Esophagus squamous epithelium (tissue), 5 donors: Measurements from ENCODE around the gene PSAT1. TPM values are rescaled to one million over a fixed set of nuclear protein-coding genes. Genes with fewer than 3 reads are reported as not detected.

Experiments used
- DNase-seq: peaks from one replicate; lab custom pipeline; 2025; lab: John Stamatoyannopoulos, UW
- H3K27ac ChIP-seq, 4 donors: fragments of 200-600 bp; sonication (generic); one replicate each; pipeline ENCODE4 v1.5.1; 2016 to 2019; ENCODE audit warnings: mild to moderate bottlenecking in 1 of 4
- H3K27me3 ChIP-seq, 4 donors: fragments of 200-600 bp; sonication (generic); 1 replicate in 3 of 4; 2 replicates in 1 of 4; pipeline versions ENCODE4 v1.5.1 to v1.6.0; 2017 to 2021; ENCODE audit warnings: antibody characterized with exemption in 1 of 4
- H3K36me3 ChIP-seq, 3 donors: fragments of 200-600 bp; sonication (generic); one replicate each; pipeline ENCODE4 v1.5.1; 2016 to 2019
- H3K4me1 ChIP-seq, 3 donors: fragments of 200-600 bp; sonication (generic); one replicate each; pipeline ENCODE4 v1.5.1; 2017 to 2019
- H3K4me3 ChIP-seq, 4 donors: fragments of 200-600 bp; sonication (generic); 1 replicate in 3 of 4; 2 replicates in 1 of 4; pipeline ENCODE4 v1.5.1; 2016 to 2019; ENCODE audit warnings: mild to moderate bottlenecking in 2 of 4, moderate library complexity in 1 of 4
- H3K9me3 ChIP-seq, 3 donors: fragments of 200-600 bp; sonication (generic); one replicate each; pipeline ENCODE4 v1.5.1; 2016 to 2019
- POLR2A ChIP-seq, 4 donors: fragments of 450-650 bp; IDR thresholded peaks; one replicate each; pipeline ENCODE4 v1.6.1; 2017; ENCODE audit warnings: antibody characterized with exemption in 4 of 4, mild to moderate bottlenecking in 4 of 4, moderate library complexity in 3 of 4
- WGBS, 2 donors: methylation state at CpG; one replicate each; pipeline ENCODE4 v1.1.5; 2018; 5-methylcytosine and 5-hydroxymethylcytosine counted together
- intact Hi-C: fragments of 100-400 bp; cut with DNase I; formaldehyde crosslinking; loops from one replicate; pipeline ENCODE4 v1.15.0; 2022
- total RNA-seq, 4 donors: library from RNA; depleted of rRNA; stranded (reverse); fragments of >200 nt; gene quantifications; one replicate each; pipeline ENCODE4 v1.1.0, GENCODE V29; 2016
- TF ChIP-seq, protein P1 (sequence below), 6 experiments: fragments of 450-650 bp in 4 of 6; fragments of 200-600 bp in 2 of 6; sonication (generic) in 2 of 6; IDR thresholded peaks; one replicate each; pipeline ENCODE4 v1.5.1; 2016 to 2019; ENCODE audit warnings: antibody characterized with exemption in 6 of 6, mild to moderate bottlenecking in 4 of 6, moderate library complexity in 4 of 6
- donor health status: DM: yes; HTN: yes; CAD: no.

The PSAT1 gene
- total RNA-seq, 4 donors from 2014 or later: 16.2 to 76.1 (median 37.8) TPM

DNA sequence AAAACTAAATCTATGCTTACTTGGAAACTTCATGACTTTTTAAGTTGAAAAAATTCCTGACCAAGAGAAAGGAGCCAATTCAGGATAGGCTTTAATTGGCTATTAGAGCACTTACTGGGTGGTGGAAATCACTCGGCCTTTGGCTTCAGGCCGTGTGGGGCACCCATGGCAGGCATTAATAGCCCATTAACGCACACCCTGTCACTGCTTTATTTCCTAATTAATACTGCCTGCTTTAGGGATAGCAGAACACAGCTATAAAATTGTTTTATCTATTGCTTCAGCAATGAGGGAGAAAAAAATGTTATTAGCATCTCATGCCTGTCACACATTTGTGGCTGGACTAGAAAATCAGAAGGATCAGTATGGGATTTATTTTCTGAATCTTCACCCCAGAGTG lies 58.1 kb downstream of the PSAT1 start:
- 80 to 85% methylated on average over 3 of the region's 3 CpGs for WGBS, 2 donors
- no peak overlapping the region for H3K4me3 ChIP-seq
- no peaks in the 10 kb centered on the region for H3K9me3 ChIP-seq
- intact Hi-C loops: loop anchor here (10.0 kb wide), 1 partner anchor 90 kb away; no protein-coding TSS in a partner anchor
- no peaks in the 10 kb centered on the region for H3K27me3 ChIP-seq
- DNase-seq: no peak
- no peaks in the 10 kb centered on the region for H3K36me3 ChIP-seq
- TF ChIP-seq, protein P1, sequence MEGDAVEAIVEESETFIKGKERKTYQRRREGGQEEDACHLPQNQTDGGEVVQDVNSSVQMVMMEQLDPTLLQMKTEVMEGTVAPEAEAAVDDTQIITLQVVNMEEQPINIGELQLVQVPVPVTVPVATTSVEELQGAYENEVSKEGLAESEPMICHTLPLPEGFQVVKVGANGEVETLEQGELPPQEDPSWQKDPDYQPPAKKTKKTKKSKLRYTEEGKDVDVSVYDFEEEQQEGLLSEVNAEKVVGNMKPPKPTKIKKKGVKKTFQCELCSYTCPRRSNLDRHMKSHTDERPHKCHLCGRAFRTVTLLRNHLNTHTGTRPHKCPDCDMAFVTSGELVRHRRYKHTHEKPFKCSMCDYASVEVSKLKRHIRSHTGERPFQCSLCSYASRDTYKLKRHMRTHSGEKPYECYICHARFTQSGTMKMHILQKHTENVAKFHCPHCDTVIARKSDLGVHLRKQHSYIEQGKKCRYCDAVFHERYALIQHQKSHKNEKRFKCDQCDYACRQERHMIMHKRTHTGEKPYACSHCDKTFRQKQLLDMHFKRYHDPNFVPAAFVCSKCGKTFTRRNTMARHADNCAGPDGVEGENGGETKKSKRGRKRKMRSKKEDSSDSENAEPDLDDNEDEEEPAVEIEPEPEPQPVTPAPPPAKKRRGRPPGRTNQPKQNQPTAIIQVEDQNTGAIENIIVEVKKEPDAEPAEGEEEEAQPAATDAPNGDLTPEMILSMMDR (IDR thresholded peaks at IDR 0.05): no peak
- no peak for TF ChIP-seq POLR2A (IDR thresholded peaks at IDR 0.05)
- no peaks in the 10 kb centered on the region for H3K4me1 ChIP-seq
- no peak overlapping the region for H3K27ac ChIP-seq

- TF ChIP-seq POLR2A (IDR thresholded peaks at IDR 0.05): no peak
- WGBS, 2 donors: 81 to 94% methylated on average over 3 to 4 of the region's 4 CpGs
These were observed 59.7 kb downstream of the PSAT1 start for GRCh38 chr9:78356634-78357033.

GRCh38 chr9:78357165-78357873 lies 60.4 kb downstream of the PSAT1 start:
- H3K27me3 ChIP-seq: no peaks in the 10 kb centered on the region
- H3K4me3 ChIP-seq: no peak overlapping the region
- intact Hi-C loops: loop anchor here (10.0 kb wide), 1 partner anchor 93 kb away; no protein-coding TSS in a partner anchor
- H3K4me1 ChIP-seq: no peaks in the 10 kb centered on the region
- TF ChIP-seq, protein P1 (IDR thresholded peaks at IDR 0.05): no peak
- TF ChIP-seq POLR2A (IDR thresholded peaks at IDR 0.05): no peak
- DNase-seq: no peak
- H3K27ac ChIP-seq: no peak overlapping the region
- WGBS, 2 donors: 87 to 98% methylated on average over 7 of the region's 23 CpGs
- H3K36me3 ChIP-seq: no peaks in the 10 kb centered on the region
- H3K9me3 ChIP-seq: no peaks in the 10 kb centered on the region

More at GRCh38 chr9:78356634-78357033, 59.7 kb downstream of the PSAT1 start:
- Histone ChIP-seq H3K4me1 (no peaks in the 10 kb centered on the region), H3K36me3 (no peaks in the 10 kb centered on the region), H3K4me3 (no peak overlapping the region), H3K27me3 (no peaks in the 10 kb centered on the region), H3K9me3 (no peaks in the 10 kb centered on the region), H3K27ac (no peak overlapping the region)
- intact Hi-C loops: loop anchor here (10.0 kb wide), 1 partner anchor 92 kb away; no protein-coding TSS in a partner anchor
- no peak for DNase-seq

DNA sequence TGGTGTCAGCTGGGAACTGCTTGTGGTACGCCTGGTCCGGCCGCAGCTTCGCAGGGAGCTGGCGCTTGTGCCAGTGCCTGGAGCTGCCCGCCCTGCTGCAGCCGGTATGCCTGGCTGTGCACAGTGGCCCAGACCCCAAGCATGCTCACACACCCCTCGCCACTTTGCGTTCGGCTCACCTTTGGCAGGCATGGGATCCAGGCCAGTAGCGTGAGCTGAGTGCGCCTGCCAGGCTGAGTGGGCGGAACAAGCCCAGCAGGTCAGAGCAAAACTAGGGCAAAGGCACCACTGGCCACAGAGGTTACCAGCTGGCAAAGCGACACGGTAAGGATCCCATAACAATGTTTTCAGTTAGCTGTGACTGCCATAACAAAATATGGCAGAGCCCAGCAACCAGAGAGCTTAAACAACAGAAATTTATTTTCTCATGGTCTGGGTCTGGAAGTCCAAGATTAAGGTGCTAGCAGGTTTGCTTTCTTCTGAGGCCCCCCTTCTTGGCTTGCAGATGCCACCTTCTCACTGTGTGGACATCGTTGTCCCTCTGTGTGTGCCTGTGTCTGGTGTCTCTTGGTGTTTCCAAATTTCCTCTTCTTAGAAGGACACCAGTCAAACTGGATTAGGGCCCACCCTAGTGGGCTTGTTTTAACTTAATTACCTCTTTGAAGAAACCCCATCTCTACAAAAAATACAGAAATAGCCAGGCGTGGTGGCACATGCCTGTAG lies 61.6 kb downstream of the PSAT1 start:
- intact Hi-C loops: loop anchor here (10.0 kb wide), 1 partner anchor 94 kb away; no protein-coding TSS in a partner anchor
- Histone ChIP-seq H3K4me1 (no peaks in the 10 kb centered on the region), H3K4me3 (no peak overlapping the region), H3K27ac (no peak overlapping the region), H3K9me3 (no peaks in the 10 kb centered on the region), H3K27me3 (no peaks in the 10 kb centered on the region), H3K36me3 (no peaks in the 10 kb centered on the region)
- no peak for TF ChIP-seq POLR2A (IDR thresholded peaks at IDR 0.05)
- TF ChIP-seq, protein P1 (IDR thresholded peaks at IDR 0.05): no peak
- DNase-seq: no peak
- WGBS, 2 donors: 85 to 89% methylated on average over 2 to 17 of the region's 17 CpGs

DNA sequence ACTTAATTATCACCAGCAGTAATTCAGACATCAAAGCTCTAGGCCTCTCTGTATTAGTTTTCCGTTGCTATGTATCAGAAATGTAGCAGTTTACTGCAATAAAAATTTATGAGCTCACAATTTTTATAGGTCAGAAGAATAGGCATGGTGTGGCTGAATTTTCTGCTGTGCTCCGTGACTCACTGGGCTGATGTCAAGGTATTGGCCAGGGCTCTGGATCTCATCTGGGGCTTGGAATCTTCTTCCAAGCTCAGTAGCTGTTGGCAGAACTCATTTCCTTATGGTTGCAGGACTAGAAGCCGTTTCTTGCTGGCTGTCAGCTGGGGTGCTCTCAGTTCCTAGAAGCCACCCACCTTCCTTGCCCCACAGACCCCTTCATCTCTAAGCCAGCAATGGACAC lies 66.3 kb downstream of the PSAT1 start:
- no peak for TF ChIP-seq POLR2A (IDR thresholded peaks at IDR 0.05)
- TF ChIP-seq, protein P1 (IDR thresholded peaks at IDR 0.05): no peak
- Histone ChIP-seq H3K4me1 (no peaks in the 10 kb centered on the region), H3K4me3 (no peak overlapping the region), H3K36me3 (no peaks in the 10 kb centered on the region), H3K27me3 (no peaks in the 10 kb centered on the region), H3K9me3 (no peaks in the 10 kb centered on the region), H3K27ac (no peak overlapping the region)
- WGBS, 2 donors: 81 to 86% methylated on average over 2 to 3 of the region's 3 CpGs
- intact Hi-C loops: no loop called here
- DNase-seq: no peak
